Activated CD4-positive, alpha-beta T cell treated with anti-CD3 and anti-CD28 coated beads, Interleukin-2, amount 50 U/mL, for 24 hours (primary cell): ENCODE measurements around the gene CDC25B.
"Not testable (repeated sequence)": the region's sequence is repeated elsewhere in the genome, so short reads cannot be mapped to it uniquely, and the experiment has no call there.

Source experiments
- DNase-seq, 2 donors: peaks; one replicate each; pipeline ENCODE4 v3.0.0-alpha.2; 2020; ENCODE audit warnings: low read depth in 1 of 2, low spot score in 1 of 2

The CDC25B gene

DNA sequence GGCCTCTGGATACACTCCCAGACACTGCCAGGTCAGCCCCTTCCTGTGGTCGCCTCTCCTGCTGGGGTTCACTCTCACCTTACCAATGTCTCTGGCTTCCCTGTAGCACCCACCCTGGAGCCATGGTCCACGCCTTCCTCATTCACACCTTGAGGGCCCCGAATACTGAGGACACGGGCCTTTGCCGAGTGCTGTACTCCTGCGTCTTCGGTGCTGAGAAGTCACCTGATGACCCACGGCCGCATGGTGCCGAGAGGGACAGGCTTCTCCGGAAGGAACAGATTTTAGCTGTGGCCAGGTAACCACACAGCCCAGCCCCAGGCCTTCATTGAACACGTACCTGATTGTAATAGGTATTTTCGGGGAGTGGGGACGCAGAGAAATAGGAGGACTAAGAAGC lies 25.9 kb downstream of the CDC25B start:
- no peak for DNase-seq

DNA sequence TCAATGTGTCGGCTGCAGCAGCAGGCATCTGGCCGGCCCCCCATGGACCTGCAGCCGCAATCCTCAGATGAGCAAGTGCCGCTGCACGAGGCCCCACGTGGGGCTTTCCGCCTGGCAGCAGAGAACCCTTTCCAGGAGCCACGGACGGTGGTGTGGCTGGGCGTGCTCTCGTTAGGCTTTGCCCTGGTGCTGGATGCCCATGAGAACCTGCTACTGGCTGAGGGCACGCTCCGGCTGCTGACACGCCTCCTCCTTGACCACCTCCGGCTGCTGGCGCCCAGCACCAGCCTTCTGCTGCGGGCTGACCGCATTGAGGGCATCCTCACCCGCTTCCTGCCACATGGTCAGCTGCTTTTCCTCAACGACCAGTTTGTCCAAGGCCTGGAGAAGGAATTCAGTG lies 27.8 kb downstream of the CDC25B start:
- no peak for DNase-seq

DNA sequence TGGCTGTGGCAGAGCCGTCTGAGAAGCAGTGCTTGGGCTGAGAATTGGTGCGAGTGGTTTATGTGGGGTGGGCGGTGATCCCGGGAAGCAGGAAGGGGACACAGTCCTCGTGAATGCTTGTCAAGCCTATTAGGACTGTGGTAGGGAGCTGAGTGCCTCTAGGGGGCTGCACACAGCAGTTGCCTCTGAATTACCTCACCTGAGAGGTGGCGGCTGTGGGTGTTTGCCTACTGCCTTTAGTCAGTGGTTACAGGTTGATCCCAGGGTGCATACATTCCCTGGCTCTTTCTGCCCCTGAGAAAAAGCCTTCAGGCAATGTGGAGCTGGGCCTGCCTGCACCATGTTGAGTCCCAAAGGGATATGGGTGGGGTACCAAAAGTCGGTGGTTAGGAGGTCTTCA lies 29.4 kb downstream of the CDC25B start:
- no peak for DNase-seq

DNA sequence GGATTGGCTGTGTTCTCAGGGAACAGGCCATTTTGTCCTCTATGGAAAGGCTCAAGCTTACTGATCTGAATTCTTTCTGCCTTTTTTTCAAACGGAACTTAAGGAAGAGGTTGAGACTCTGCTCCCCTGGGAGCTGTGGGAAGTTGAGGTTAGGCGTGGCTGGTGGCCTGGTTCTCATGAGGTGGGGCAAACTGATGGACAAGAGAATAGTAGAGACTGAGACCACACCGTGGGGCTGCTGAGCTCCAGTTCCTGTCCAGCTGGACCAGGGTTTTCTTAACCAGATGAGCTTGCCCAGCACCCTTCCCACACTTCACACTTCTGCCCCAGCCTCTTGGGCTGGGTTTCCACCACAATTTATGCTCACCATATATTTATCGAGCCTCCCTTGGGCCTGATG lies 30.3 kb downstream of the CDC25B start:
- no peak for DNase-seq

DNA sequence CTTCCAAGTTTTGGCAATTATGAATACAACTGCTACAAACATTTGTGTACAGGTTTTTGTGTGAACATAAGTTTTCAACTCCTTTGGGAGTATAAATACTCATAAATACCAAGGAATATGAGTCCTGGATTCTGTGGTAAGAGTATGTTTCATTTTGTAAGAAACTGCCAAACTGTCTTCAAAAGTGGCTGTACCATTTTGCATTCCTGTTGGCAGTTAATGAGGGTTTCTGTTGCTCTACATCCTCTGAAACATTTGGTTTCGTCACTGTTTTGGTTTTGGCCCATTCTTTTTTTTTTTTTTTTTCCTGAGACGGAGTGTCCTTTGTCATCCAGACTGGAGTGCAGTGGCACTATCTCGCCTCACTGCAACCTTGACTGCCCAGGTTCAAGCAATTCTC lies 32.7 kb downstream of the CDC25B start:
- no peak for DNase-seq

DNA sequence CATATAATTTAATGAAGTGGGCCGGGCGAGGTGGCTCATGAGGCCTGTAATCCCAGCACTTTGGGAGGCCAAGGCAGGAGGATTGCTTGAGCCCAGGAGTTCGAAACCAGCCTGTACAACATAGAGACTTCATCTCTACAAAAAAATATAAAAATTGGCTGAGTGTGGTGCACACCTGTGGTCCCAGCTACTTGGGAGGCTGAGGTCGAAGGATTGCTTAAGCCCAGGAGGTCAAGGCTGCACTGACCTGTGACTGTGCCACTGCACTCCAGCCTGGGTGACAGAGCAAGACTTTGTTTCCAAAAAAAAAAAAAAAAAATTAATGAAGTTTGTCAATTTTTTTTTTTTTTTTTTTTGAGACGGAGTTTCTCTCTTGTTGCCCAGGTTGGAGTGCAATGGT lies 33.8 kb downstream of the CDC25B start:
- not testable (repeated sequence) for DNase-seq

DNA sequence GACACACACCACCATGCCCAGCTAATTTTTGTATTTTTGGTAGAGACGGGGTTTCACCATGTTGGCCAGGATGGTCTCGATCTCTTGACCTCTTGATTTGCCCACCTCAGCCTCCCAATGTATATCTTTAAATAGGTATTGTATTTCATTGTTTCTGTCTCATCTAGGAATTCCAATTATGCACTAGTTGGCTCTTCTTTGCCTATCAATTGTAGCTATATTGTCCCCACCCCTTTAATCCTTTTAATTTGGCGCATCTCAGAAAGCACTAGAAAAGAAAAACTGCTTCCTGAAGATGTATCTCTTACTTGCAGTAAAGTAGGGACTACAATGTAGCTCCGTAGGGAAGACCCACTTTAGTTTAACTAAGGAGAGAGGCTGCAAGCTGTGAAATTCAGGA lies 40.0 kb downstream of the CDC25B start:
- no peak for DNase-seq

DNA sequence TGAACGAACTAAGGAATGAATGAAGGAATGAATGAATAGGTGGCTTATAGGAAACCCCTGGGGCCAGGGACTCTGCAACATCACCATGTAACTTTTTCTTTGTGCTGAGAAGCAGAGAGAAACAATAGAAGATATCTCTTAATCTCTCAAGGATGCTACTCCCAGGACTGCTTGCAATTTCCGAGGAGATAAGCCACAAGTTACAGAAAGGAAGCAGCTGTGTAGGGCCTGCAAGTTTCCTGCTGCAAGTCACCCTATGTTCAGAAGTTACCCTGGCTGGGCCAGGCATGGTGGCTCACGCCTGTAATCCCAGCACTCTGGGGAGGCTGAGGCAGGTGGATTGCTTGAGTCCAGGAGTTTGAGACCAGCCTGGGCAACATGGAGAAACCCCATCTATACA lies 43.2 kb downstream of the CDC25B start:
- no peak for DNase-seq

DNA sequence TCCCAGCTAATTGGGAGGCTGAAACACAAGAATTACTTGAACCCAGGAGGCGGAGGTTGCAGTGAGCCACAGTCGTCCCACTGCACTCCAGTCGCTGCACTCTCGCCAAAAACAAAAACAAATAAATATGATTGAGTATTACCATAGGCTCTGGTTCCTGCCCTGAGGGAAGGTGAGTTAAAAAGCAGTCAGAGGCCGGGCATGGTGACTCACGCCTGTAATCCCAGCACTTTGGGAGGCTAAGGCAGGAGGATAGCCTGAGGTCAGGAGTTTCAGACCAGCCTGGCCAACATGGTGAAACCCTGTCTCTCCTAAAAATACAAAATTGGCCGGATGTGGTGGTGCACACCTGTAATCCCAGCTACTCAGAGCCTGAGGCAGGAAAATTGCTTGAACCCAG lies 44.1 kb downstream of the CDC25B start:
- DNase-seq, result not testable (repeated sequence)

DNA sequence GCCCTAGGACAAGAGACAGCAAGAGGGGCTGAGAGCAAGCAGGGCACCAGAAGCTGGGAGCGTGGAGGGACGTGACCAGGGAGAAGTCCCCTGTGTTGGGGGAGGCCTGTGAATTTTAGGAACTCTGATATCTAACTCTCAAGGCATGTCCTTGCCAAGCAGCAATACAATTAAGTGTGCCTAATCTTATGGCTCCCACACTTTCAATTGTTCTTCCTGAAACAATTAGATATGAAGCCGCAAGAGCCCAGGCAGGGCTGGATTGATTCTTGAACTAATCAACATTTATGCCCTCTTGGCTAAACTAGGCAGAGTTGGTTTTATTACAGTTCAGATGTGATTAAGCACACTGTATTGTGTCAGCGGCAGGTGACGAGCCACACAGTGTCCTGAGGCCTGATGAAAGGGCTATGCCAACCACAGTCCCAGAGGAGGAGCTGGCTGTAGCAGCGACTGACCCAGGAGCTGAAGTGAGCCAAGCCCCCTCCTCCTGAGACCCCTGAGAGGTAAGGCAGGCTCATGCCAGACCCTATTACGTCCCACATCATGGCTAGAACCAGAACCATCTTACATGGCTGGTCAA lies 46.3 kb downstream of the CDC25B start:
- no peak for DNase-seq

DNA sequence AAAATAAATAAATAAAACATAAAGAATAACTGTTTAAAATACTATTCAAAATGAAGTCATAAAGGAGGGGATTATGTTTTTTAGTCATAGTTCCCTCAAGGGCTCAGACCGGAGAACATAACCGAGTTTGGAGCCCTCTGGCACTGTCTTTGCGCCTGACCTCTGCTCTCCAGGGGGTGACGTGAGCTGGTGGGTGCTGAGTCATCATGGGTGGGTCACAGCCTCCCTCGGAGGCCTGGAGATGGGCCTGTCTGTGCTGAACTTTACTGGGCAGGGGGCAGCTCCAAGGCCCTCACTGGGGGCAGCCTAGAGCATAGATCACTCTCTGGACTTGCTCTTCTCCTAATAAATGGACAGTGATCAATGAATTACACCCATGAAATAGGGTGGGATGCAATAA lies 47.4 kb downstream of the CDC25B start:
- DNase-seq, result no peak

DNA sequence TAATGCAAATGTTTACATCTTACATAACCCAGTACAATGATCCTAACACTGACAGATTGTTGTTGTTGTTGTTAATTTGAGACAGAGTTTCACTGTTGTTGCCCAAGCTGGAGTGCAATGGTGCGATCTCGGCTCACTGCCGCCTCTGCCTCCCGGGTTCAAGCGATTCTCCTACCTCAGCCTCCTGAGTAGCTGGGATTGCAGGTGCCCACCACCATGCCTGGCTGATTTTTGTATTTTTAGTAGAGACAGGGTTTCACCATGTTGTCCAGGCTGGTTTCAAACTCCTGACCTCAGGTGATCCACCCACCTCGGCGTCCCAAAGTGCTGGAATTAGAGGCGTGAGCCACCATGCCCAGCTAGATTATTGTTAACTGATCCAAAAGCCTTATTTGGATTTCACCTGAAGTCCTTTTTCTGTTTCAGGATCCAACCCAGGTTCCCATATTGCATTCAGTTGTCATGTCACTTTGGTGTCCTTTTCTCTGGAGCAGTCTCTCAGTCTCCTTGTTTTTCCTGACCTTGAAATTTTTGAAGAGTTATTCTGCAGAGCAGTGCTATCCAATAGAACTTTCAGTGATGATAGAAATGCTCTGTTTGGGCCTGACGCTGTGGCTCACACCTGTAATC lies 48.0 kb downstream of the CDC25B start:
- DNase-seq, result not testable (repeated sequence)

DNA sequence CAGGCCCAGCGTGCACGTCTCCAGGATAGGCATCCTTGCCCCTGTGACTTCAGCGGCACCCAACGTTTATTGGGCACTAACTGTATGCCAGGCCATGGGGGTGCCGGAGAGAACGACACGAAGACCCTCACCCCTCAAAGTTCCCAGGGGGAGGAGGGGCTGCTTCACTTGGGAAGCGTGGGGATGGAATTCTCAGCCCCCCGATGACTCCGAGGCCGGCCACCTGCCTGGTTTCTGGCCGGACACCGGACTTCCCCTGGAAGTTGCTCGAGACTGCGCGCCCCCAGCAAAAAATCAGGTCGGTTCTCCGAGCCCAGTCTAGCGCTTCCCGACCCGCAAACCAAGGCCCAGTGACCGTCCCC lies 50.2 kb downstream of the CDC25B start:
- no peak for DNase-seq

DNA sequence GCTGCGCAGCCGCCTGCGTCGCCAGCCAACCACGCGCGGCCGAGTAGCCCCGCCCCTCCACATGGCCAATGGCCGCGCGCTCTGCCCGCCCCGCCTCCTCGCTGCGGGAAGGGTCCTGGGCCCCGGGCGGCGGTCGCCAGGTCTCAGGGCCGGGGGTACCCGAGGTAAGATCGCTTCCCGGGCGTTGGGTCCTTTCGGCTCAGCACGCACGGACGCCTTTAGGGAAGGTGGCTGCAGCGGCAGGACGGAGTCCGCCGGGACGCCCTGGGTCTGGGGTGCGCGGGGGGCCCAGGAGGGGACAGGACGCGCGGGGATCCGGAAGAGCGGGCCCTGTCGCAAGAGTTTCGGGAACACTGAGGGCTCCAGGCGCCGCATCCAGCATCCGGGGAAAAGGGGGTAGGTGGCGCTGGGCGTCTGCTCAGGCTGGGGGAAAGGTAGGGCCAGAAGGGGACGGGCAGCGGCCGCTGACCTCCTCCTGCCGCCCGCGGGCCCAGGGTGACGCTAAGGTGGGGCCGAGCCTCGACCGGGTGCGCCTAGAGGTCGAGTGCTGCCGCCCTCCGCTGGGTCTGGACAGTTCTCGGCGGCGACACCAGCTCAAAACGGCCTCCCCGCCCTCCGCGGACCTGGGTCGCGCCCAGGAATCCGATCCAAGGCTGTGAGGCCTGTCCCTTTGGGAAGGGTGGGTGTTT lies 50.8 kb downstream of the CDC25B start, which contains the start of gene MAVS:
TSS of gene MAVS (plus strand) at position 95 of the 689 bp plus-strand sequence. CDS start 7,791 bp downstream, outside the sequence.
- DNase-seq, result peak; percentile 70 to 77

DNA sequence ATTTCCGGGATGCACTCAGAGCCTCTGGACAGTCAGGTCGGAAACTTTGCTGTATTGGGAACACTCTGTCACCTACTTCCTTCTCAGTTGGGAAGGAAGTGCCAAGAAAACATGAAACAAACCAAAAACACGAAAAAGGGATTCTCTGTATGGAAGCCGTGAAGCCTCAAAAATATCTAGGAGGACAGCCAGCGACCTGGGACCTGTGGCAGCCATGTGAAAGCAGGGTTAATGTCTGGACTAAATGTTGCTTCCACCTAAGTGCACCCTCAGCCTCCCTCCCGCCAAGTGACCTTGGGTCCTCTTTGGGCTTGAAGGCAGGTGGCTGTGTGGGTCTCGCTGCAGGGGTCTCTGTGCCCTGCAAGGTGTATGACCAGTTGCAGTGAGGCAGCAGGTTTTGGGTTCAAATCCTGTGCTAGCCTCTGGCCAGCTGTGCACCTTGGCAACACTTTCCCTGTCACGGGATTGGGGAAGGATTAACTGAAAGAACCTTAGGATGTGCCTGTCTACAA lies 51.4 kb downstream of the CDC25B start:
- no peak for DNase-seq

DNA sequence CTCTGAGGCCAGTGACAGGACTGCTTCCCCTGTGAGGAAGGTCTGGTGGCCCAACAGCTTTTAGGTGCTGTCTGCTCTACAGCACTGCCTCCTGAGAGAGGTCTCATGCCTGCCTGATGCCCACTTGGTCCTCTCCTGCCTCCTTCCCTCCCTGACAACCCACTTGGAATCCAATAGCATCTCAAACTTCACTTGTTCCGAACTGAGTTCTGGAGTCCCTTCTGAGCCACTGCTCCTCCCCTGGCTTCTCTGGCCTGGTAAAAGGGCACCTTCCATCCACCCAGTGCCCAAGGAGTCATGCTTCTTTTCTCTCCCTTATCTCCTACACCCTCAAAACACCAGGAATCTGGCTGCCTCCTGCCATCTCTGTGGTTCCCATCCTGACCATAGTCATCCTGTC lies 52.5 kb downstream of the CDC25B start:
- DNase-seq, result no peak

DNA sequence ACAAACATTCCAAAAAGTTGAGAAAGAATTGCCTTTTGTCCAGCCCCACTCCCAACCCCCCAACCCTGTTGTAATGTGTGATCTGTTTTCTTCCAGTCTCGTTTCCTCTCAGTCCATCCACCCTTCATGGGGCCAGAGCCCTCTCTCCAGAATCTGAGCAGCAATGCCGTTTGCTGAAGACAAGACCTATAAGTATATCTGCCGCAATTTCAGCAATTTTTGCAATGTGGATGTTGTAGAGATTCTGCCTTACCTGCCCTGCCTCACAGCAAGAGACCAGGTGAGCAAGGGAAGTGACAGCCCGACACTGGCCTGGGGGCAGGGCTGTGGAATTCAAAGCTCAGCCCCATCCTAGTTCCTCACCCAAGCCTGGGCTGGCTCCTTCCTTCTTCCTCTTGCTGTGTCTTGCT lies 58.4 kb downstream of the CDC25B start:
- DNase-seq, result no peak
